Neural cell (in vitro differentiated cells): ENCODE data around the gene NCS1. TPM values are rescaled to one million over a fixed set of nuclear protein-coding genes. Genes with fewer than 3 reads are reported as not detected.

ENCODE experiments used
- H2AFZ ChIP-seq: fragments of 200-600, 300-800 bp; sonication (generic), shearing (Covaris generic); 2 replicates; pipeline ENCODE4 v1.6.0; 2014; ENCODE audit warnings: low read depth, mild to moderate bottlenecking, antibody characterized with exemption, low read length, moderate library complexity
- H3F3A ChIP-seq: fragments of 200-600 bp; shearing (Covaris generic); 2 replicates; pipeline ENCODE4 v1.6.1; 2016; ENCODE audit warnings: mild to moderate bottlenecking, moderate library complexity, mixed read lengths, antibody characterized with exemption, low read length; ENCODE audit not compliant: insufficient read depth, poor library complexity, severe bottlenecking
- H3K27ac ChIP-seq: fragments of 200-600, 300-800 bp; sonication (generic), shearing (Covaris generic); 2 replicates; pipeline ENCODE4 v1.5.1; 2014; ENCODE audit warnings: mild to moderate bottlenecking, low read length, moderate library complexity
- H3K27me3 ChIP-seq: fragments of 300-800, 200-600 bp; sonication (generic), shearing (Covaris generic); 2 replicates; pipeline ENCODE4 v1.6.0; 2014; ENCODE audit warnings: mild to moderate bottlenecking, low read depth, low read length, moderate library complexity; ENCODE audit not compliant: insufficient read depth
- H3K36me3 ChIP-seq: fragments of 300-800, 200-600 bp; sonication (generic), shearing (Covaris generic); 2 replicates; pipeline ENCODE4 v1.5.1; 2014; ENCODE audit warnings: mild to moderate bottlenecking, antibody characterized with exemption, low read length, moderate library complexity; ENCODE audit not compliant: insufficient read depth
- H3K4me2 ChIP-seq: fragments of 300-800, 200-600 bp; sonication (generic), shearing (Covaris generic); 2 replicates; pipeline ENCODE4 v1.6.0; 2014; ENCODE audit warnings: mild to moderate bottlenecking, low read length
- H3K4me3 ChIP-seq: fragments of 300-800, 200-600 bp; sonication (generic), shearing (Covaris generic); 2 replicates; pipeline ENCODE4 v1.5.1; 2014; ENCODE audit warnings: mild to moderate bottlenecking, low read length, moderate library complexity
- H3K79me2 ChIP-seq: fragments of 200-600 bp; shearing (Covaris generic); replicated peaks from 2 replicates; pipeline ENCODE4 v1.6.0; 2014; ENCODE audit warnings: mild to moderate bottlenecking, low read length, moderate library complexity; ENCODE audit not compliant: insufficient read depth
- H3K9ac ChIP-seq: fragments of 300-800, 200-600 bp; sonication (generic), shearing (Covaris generic); 2 replicates; pipeline ENCODE4 v1.6.1; 2016; ENCODE audit warnings: mild to moderate bottlenecking, low read length, mixed read lengths
- H3K9me2 ChIP-seq: fragments of 200-600 bp; shearing (Covaris generic); 2 replicates; pipeline ENCODE4 v1.6.1; 2016; ENCODE audit warnings: mild to moderate bottlenecking, low read length, mixed read lengths; ENCODE audit not compliant: insufficient read depth
- H3K9me3 ChIP-seq: fragments of 200-600, 300-800 bp; sonication (generic), shearing (Covaris generic); 2 replicates; pipeline ENCODE4 v1.6.1; 2016; ENCODE audit warnings: mild to moderate bottlenecking, mixed run types, low read length, moderate library complexity, mixed read lengths
- H4K20me1 ChIP-seq: fragments of 200-600 bp; shearing (Covaris generic); 2 replicates; pipeline ENCODE4 v1.6.1; 2016; ENCODE audit warnings: mild to moderate bottlenecking, mixed run types; ENCODE audit not compliant: insufficient read depth
- EP300 ChIP-seq: fragments of 450-650 bp; conservative IDR thresholded peaks from 2 replicates; pipeline ENCODE4 v1.6.1; 2014; ENCODE audit warnings: antibody characterized with exemption, mild to moderate bottlenecking, moderate library complexity; ENCODE audit not compliant: poor library complexity, severe bottlenecking
- EZH2 ChIP-seq: fragments of 200-600, 300-800 bp; shearing (Covaris generic), sonication (generic); IDR thresholded peaks from 2 replicates; pipeline ENCODE4 v1.6.1; 2014; ENCODE audit warnings: antibody characterized with exemption, low read length, borderline replicate concordance, mild to moderate bottlenecking; ENCODE audit not compliant: insufficient read depth, poor library complexity, severe bottlenecking
- MXI1 ChIP-seq: fragments of 450-650 bp; conservative IDR thresholded peaks from 2 replicates; pipeline ENCODE4 v1.6.1; 2014; ENCODE audit warnings: antibody characterized with exemption, mild to moderate bottlenecking; ENCODE audit not compliant: poor library complexity, severe bottlenecking
- POLR2AphosphoS5 ChIP-seq: IDR thresholded peaks from 2 replicates; pipeline ENCODE4 v1.6.1; 2012
- RAD21 ChIP-seq: fragments of 450-650 bp; conservative IDR thresholded peaks from 2 replicates; pipeline ENCODE4 v1.6.1; 2014; ENCODE audit warnings: antibody characterized with exemption, mild to moderate bottlenecking, moderate library complexity
- REST ChIP-seq: IDR thresholded peaks from 2 replicates; pipeline ENCODE4 v1.6.1; 2012; ENCODE audit warnings: borderline replicate concordance
- SMC3 ChIP-seq: fragments of 450-650 bp; conservative IDR thresholded peaks from 2 replicates; pipeline ENCODE4 v1.6.1; 2014; ENCODE audit warnings: antibody characterized with exemption, mild to moderate bottlenecking, moderate library complexity; ENCODE audit not compliant: poor library complexity
- TAF1 ChIP-seq: IDR thresholded peaks from 2 replicates; pipeline ENCODE4 v1.6.1; 2012; ENCODE audit warnings: low read depth
- polyA plus RNA-seq: library from polyadenylated mRNA; depleted of rRNA; stranded (reverse); fragments of >200 nt; gene quantifications from 2 replicates; pipeline ENCODE4 v1.2.3, GENCODE V29; 2014
- TF ChIP-seq, protein P1 (sequence below): fragments of 450-650 bp; IDR thresholded peaks from 2 replicates; pipeline ENCODE4 v1.5.1; 2014; ENCODE audit warnings: antibody characterized with exemption, mild to moderate bottlenecking, moderate library complexity; ENCODE audit not compliant: poor library complexity, severe bottlenecking

NCS1 gene
- polyA plus RNA-seq, 1 donor from 2014 or later: 73.3 TPM

DNA sequence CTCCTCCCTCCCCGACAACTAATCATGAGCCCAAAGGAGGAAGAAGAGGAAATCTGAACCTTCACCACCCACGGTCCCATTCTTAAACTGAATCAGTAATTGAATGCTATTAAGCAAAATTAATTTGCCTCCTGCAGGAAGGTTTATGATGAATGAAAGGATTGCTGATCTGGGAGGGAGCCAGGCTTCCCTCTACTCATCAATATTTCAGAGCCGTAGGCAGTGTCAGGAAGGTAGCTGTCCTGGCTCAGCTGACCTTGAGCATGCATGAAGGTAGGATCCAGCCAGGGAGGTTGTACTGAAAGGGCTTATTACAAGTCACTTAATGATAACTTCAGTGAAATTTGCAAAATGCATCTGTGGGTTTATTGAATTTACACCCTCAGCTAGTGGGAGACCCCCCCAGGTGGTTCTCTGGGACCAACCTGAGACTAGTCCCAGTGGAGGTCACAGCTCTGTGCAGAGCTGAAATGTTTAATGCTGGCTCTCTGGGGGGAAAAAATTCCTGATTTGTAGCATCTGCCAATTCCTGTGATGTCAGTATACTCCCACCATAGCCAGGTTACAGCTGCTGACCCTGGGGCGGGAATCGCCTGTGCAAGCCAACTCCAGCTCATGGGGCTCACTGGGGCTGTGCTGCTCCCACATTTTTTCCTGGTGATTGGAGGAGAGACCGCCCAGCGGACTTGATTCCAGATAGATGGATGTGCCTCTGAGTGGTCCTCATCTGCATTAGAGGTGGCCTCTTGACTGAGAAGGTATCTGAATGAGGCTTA lies 47.9 kb upstream of the NCS1 start:
- H3F3A ChIP-seq: no peaks in the 10 kb centered on the region
- no peaks in the 10 kb centered on the region for H3K79me2 ChIP-seq
- no peak overlapping the region for H2AFZ ChIP-seq
- no peak overlapping the region for H3K27ac ChIP-seq
- no peaks in the 10 kb centered on the region for H4K20me1 ChIP-seq
- H3K9me3 ChIP-seq: no peaks in the 10 kb centered on the region
- H3K27me3 ChIP-seq: no peaks in the 10 kb centered on the region
- TF ChIP-seq RAD21 (no peak), SMC3 (no peak), EP300 (no peak), REST (no peak), TAF1 (no peak), MXI1 (no peak), EZH2 (no peak), POLR2AphosphoS5 (no peak)
- TF ChIP-seq, protein P1, sequence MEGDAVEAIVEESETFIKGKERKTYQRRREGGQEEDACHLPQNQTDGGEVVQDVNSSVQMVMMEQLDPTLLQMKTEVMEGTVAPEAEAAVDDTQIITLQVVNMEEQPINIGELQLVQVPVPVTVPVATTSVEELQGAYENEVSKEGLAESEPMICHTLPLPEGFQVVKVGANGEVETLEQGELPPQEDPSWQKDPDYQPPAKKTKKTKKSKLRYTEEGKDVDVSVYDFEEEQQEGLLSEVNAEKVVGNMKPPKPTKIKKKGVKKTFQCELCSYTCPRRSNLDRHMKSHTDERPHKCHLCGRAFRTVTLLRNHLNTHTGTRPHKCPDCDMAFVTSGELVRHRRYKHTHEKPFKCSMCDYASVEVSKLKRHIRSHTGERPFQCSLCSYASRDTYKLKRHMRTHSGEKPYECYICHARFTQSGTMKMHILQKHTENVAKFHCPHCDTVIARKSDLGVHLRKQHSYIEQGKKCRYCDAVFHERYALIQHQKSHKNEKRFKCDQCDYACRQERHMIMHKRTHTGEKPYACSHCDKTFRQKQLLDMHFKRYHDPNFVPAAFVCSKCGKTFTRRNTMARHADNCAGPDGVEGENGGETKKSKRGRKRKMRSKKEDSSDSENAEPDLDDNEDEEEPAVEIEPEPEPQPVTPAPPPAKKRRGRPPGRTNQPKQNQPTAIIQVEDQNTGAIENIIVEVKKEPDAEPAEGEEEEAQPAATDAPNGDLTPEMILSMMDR: no peak
- no peak overlapping the region for H3K9ac ChIP-seq
- no peaks in the 10 kb centered on the region for H3K9me2 ChIP-seq
- no peak overlapping the region for H3K4me3 ChIP-seq
- no peaks in the 10 kb centered on the region for H3K36me3 ChIP-seq
- H3K4me2 ChIP-seq: no peak overlapping the region

DNA sequence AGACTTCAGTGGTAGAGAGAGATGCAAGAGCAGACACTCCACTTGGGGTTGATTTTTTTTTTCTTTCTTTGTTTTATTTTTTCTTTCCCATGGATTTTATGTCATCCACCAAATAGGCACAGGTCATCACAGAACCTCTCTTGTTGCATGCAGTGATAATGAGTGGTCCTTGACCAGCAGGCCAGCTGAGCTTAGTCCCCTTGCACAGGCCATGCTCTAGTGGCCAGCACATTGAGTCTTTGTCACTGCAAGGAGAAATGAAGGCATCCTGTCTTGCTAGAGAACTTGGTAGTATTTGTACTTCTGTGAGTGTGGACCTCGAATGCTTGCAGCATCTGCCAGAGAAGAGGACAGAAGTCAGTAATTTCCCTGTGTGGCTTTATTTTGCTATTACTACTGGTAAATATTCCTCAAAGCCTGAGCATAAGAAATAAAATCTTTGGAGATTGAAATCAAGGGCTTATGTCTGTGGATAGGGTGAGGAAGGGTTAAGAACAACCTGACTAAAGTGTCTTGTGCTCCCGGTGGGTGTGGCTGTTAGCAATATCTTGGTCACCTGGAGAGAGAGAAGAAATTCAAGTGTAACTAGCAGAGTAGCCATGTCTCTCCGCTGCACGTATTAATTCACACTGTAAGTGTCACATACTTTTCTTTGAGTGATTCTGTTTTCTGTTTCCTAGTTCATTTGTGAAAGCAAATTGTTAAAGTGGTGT lies 45.3 kb upstream of the NCS1 start:
- Histone ChIP-seq H3F3A (no peaks in the 10 kb centered on the region), H2AFZ (no peak overlapping the region), H3K27ac (no peak overlapping the region), H3K9me2 (no peaks in the 10 kb centered on the region), H3K9ac (no peak overlapping the region), H3K36me3 (no peaks in the 10 kb centered on the region), H3K9me3 (no peaks in the 10 kb centered on the region), H4K20me1 (no peaks in the 10 kb centered on the region), H3K4me3 (no peak overlapping the region), H3K4me2 (no peak overlapping the region), H3K27me3 (no peaks in the 10 kb centered on the region), H3K79me2 (no peaks in the 10 kb centered on the region)
- TF ChIP-seq MXI1 (no peak), EP300 (no peak), SMC3 (no peak)
